HepG2 (cell line): ENCODE results near the gene TLDC2. TPM values are rescaled to one million over a fixed set of nuclear protein-coding genes. Genes with fewer than 3 reads are reported as not detected.

Experiments
- AHDC1 ChIP-seq: sonication (generic); formaldehyde crosslinking; IDR thresholded peaks from 2 replicates; pipeline ENCODE4 v1.5.1; 2020; ENCODE audit warnings: mild to moderate bottlenecking, missing genetic modification reagents, borderline replicate concordance
- ELK4 ChIP-seq: sonication (generic); formaldehyde crosslinking; IDR thresholded peaks from 2 replicates; pipeline ENCODE4 v1.9.0; 2021; ENCODE audit warnings: missing genetic modification reagents, borderline replicate concordance
- GATA4 ChIP-seq: sonication (generic); IDR thresholded peaks from 2 replicates; pipeline ENCODE4 v1.6.1; 2016; ENCODE audit warnings: antibody characterized with exemption, low read depth, borderline replicate concordance
- MYC ChIP-seq: sonication (generic); formaldehyde crosslinking; IDR thresholded peaks from 2 replicates; pipeline ENCODE4 v1.9.0; 2021; ENCODE audit warnings: missing genetic modification reagents, borderline replicate concordance
- MYPOP ChIP-seq: sonication (generic); formaldehyde crosslinking; IDR thresholded peaks from 2 replicates; pipeline ENCODE4 v1.8.1; 2023; ENCODE audit warnings: mild to moderate bottlenecking, moderate library complexity, missing genetic modification reagents
- THYN1 ChIP-seq: sonication (generic); formaldehyde crosslinking; IDR thresholded peaks from 2 replicates; pipeline ENCODE4 v1.8.1; 2023; ENCODE audit warnings: low read depth, mild to moderate bottlenecking, moderate library complexity, missing genetic modification reagents, borderline replicate concordance
- WIZ ChIP-seq: sonication (generic); formaldehyde crosslinking; IDR thresholded peaks from 2 replicates; pipeline ENCODE4 v1.5.1; 2020; ENCODE audit warnings: mild to moderate bottlenecking, missing genetic modification reagents
- ZBED4 ChIP-seq: sonication (generic); formaldehyde crosslinking; IDR thresholded peaks from 2 replicates; pipeline ENCODE4 v1.4.0; 2020; ENCODE audit warnings: missing genetic modification reagents, borderline replicate concordance
- ZNF18 ChIP-seq: sonication (generic); formaldehyde crosslinking; IDR thresholded peaks from 2 replicates; pipeline ENCODE4 v1.8.0; 2022; ENCODE audit warnings: mild to moderate bottlenecking, missing genetic modification reagents; ENCODE audit not compliant: insufficient replicate concordance
- ZNF510 ChIP-seq: sonication (generic); formaldehyde crosslinking; IDR thresholded peaks from 2 replicates; pipeline ENCODE4 v1.4.0; 2020; ENCODE audit warnings: low read depth, mild to moderate bottlenecking, missing genetic modification reagents
- ZNF556 ChIP-seq: sonication (generic); formaldehyde crosslinking; IDR thresholded peaks from 2 replicates; pipeline ENCODE4 v1.4.0; 2020; ENCODE audit warnings: mild to moderate bottlenecking, missing genetic modification reagents, borderline replicate concordance
- ZNF790 ChIP-seq: sonication (generic); formaldehyde crosslinking; IDR thresholded peaks from 2 replicates; pipeline ENCODE4 v1.8.0; 2022; ENCODE audit warnings: missing genetic modification reagents, mild to moderate bottlenecking, borderline replicate concordance
- polyA plus RNA-seq, 8 experiments: library from polyadenylated mRNA; depleted of rRNA in 3 of 8; stranded (reverse) in 7 of 8; unstranded in 1 of 8; fragments of >200 nt; fragmentation: Illumina TruSeq in 4 of 8; extraction: Trizol in 4 of 8; gene quantifications; 2 replicates each; pipeline versions ENCODE4 v1.2.1 to v1.2.3, GENCODE V29; 2011 to 2016; ENCODE audit warnings: low read depth in 4 of 8, missing spikeins in 1 of 8, mixed read lengths in 1 of 8; ENCODE audit not compliant: insufficient read depth in 1 of 8
- total RNA-seq, 5 experiments: library from RNA; depleted of rRNA; stranded (reverse); fragments of >200 nt; fragmentation: Illumina TruSeq; extraction: Trizol; gene quantifications; 2 replicates each; pipeline ENCODE4 v1.2.3, GENCODE V29; 2016; ENCODE audit warnings: low read depth in 1 of 5

Gene TLDC2
- total and polyA plus RNA-seq, 2 of the 13 experiments (the other 11 are each of a cell fraction or from before 2014, with no cell fraction given) = 1.5 to 1.6 TPM

- TF ChIP-seq AHDC1 (CRISPR knock-in tag) (no peak), ZNF556 (CRISPR knock-in tag) (no peak), ZNF18 (no peak), WIZ (CRISPR knock-in tag) (no peak), ZNF790 (CRISPR knock-in tag) (no peak), ZNF510 (no peak), MYC (CRISPR knock-in tag) (no peak), MYPOP (CRISPR knock-in tag) (no peak), THYN1 (CRISPR knock-in tag) (no peak), ELK4 (CRISPR knock-in tag) (no peak), GATA4 (no peak), ZBED4 (no peak)
Observed at GRCh38 chr20:36866681-36867495, 9.1 kb upstream of the TLDC2 start (continued).
